Measurements from ENCODE around the gene DNAAF3.

DNA sequence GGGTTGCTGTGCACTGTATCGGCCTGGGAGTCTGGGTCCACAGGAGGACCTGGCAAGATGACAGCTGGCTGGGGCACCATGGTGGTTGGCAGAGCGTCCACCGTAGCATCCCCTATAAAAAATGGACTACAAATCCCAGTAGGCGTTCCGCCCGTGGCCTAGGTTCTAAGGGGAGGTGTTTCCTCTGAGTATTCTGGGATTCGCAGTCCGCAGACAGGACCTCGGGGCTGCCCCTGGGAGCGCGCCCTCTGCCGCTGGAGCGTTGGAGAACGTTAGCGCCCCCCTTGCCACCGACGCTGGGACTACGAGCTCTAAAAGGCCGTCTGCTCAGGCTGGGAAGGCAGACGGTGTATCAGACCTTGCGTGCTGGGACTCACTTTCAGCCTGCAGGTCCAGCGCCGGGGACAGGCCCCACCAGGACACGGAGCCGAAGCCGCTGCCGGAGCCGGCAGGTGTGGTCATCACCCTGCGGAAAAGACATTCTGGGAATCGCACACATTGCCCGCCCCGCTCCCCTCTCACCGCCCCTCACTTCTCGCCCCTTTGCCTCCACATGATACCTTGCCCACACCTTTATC, 372 bp downstream of the DNAAF3 start:
- no peak for TF ChIP-seq SUZ12 (IDR thresholded peaks at IDR 0.05; ENCODE audit: extremely low read depth, insufficient read depth, insufficient read length)
- no peak for TF ChIP-seq ZNF274 (IDR thresholded peaks at IDR 0.05; ENCODE audit: low read depth, low read length)
